ENCODE data around the gene PHLPP2. TPM values are rescaled to one million over a fixed set of nuclear protein-coding genes. Genes with fewer than 3 reads are reported as not detected.

Gene PHLPP2
- total RNA-seq, 1 experiment from 2014 or later: 13.1 TPM

DNA sequence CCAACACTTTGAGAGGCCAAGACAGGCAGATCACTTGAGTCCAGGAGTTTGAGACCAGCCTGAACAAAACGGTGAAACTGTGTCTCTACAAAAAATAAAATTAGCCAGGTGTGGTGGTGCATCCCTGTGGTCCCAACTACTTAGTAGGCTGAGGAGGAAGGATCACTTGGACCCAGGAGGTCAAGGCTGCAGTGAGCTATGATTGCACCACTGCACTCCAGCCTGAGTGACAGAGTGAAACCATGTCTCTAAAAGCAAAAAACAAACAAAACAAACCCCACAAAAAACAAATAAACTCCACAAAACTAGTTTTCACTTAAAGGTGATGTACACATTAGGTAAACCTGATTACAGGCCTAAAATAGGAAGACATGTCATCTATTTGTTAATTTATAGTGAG lies 58.2 kb downstream of the PHLPP2 start:
- no peak for DNase-seq (ENCODE audit: low read depth, low spot score)
- TF ChIP-seq TCF7L2 (IDR thresholded peaks at IDR 0.05; ENCODE audit: low read depth, low read length): no peak
- TF ChIP-seq, protein P1, sequence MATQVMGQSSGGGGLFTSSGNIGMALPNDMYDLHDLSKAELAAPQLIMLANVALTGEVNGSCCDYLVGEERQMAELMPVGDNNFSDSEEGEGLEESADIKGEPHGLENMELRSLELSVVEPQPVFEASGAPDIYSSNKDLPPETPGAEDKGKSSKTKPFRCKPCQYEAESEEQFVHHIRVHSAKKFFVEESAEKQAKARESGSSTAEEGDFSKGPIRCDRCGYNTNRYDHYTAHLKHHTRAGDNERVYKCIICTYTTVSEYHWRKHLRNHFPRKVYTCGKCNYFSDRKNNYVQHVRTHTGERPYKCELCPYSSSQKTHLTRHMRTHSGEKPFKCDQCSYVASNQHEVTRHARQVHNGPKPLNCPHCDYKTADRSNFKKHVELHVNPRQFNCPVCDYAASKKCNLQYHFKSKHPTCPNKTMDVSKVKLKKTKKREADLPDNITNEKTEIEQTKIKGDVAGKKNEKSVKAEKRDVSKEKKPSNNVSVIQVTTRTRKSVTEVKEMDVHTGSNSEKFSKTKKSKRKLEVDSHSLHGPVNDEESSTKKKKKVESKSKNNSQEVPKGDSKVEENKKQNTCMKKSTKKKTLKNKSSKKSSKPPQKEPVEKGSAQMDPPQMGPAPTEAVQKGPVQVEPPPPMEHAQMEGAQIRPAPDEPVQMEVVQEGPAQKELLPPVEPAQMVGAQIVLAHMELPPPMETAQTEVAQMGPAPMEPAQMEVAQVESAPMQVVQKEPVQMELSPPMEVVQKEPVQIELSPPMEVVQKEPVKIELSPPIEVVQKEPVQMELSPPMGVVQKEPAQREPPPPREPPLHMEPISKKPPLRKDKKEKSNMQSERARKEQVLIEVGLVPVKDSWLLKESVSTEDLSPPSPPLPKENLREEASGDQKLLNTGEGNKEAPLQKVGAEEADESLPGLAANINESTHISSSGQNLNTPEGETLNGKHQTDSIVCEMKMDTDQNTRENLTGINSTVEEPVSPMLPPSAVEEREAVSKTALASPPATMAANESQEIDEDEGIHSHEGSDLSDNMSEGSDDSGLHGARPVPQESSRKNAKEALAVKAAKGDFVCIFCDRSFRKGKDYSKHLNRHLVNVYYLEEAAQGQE (IDR thresholded peaks at IDR 0.05; ENCODE audit: insufficient read depth in 1 of 2, low read depth in 2 of 2, low read length in 1 of 2): no peak
- TF ChIP-seq, protein P2, sequence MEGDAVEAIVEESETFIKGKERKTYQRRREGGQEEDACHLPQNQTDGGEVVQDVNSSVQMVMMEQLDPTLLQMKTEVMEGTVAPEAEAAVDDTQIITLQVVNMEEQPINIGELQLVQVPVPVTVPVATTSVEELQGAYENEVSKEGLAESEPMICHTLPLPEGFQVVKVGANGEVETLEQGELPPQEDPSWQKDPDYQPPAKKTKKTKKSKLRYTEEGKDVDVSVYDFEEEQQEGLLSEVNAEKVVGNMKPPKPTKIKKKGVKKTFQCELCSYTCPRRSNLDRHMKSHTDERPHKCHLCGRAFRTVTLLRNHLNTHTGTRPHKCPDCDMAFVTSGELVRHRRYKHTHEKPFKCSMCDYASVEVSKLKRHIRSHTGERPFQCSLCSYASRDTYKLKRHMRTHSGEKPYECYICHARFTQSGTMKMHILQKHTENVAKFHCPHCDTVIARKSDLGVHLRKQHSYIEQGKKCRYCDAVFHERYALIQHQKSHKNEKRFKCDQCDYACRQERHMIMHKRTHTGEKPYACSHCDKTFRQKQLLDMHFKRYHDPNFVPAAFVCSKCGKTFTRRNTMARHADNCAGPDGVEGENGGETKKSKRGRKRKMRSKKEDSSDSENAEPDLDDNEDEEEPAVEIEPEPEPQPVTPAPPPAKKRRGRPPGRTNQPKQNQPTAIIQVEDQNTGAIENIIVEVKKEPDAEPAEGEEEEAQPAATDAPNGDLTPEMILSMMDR (IDR thresholded peaks at IDR 0.05): no peak
- TF ChIP-seq POLR2AphosphoS5 (IDR thresholded peaks at IDR 0.05; ENCODE audit: low read depth, low read length): no peak
- TF ChIP-seq SIN3A (IDR thresholded peaks at IDR 0.05; ENCODE audit: borderline replicate concordance, insufficient read depth, low read depth, low read length): no peak

DNA sequence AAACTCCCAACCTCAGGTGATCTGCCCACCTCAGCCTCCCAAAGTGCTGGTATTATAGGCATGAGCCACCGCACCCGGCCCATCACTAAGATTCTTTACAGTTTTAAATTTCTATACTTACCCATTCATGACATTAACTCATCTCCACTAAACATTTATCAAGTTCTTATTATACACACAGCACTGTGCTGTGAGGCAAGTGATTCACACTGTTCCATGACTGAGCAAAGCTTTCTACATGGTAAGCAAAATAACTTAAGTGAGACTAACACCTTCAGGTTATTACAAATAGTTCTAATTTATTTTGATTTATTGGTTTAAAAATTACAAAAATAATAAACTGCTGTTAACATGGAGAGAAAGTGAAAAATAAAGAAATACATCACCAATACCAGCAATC lies 65.0 kb downstream of the PHLPP2 start:
- DNase-seq (ENCODE audit: low read depth, low spot score) (no peak), ATAC-seq (no peak)
- H3K36me3 ChIP-seq (ENCODE audit: control insufficient read depth, insufficient read depth, low read length): peaks cover 2% of the 10 kb centered on the region
- TF ChIP-seq, protein P2 (IDR thresholded peaks at IDR 0.05): no peak
- TF ChIP-seq SIN3A (IDR thresholded peaks at IDR 0.05; ENCODE audit: borderline replicate concordance, insufficient read depth, low read depth, low read length) (no peak), POLR2AphosphoS5 (IDR thresholded peaks at IDR 0.05; ENCODE audit: low read depth, low read length) (no peak), TCF7L2 (IDR thresholded peaks at IDR 0.05; ENCODE audit: low read depth, low read length) (no peak)
- TF ChIP-seq, protein P1 (IDR thresholded peaks at IDR 0.05; ENCODE audit: insufficient read depth in 1 of 2, low read depth in 2 of 2, low read length in 1 of 2): no peak
- BruUV-seq (replicated peaks): no TSS peak
- CTCF ChIA-PET: no interaction called here
- H3K27ac ChIP-seq (ENCODE audit: low read length): no peak overlapping the region
- intact Hi-C loops (cut with micrococcal nuclease; ENCODE audit: unreplicated experiment) (no loop called here), in situ Hi-C loops (cut with HindIII; ENCODE audit: low pct_unique_long_range_greater_than_20kb, low sequenced_read_pairs) (no loop called here)
- H3K27me3 ChIP-seq (ENCODE audit: control insufficient read depth, insufficient read depth, low read length): no peaks in the 10 kb centered on the region
- no peak overlapping the region for H3K4me3 ChIP-seq (ENCODE audit: low read depth in 2 of 2, low read length in 2 of 2)
- POLR2A ChIA-PET: no interaction called here
- H3K9me3 ChIP-seq (ENCODE audit: control insufficient read depth, insufficient read depth, low read depth, low read length): no peaks in the 10 kb centered on the region
- H3K4me1 ChIP-seq (ENCODE audit: control insufficient read depth, insufficient read depth, low read length): no peaks in the 10 kb centered on the region

More for the DNA sequence above, 58.2 kb downstream of the PHLPP2 start:
- ATAC-seq: no peak
- CTCF ChIA-PET: no interaction called here
- Histone ChIP-seq H3K4me1 (ENCODE audit: control insufficient read depth, insufficient read depth, low read length) (no peaks in the 10 kb centered on the region), H3K27me3 (ENCODE audit: control insufficient read depth, insufficient read depth, low read length) (no peaks in the 10 kb centered on the region), H3K36me3 (ENCODE audit: control insufficient read depth, insufficient read depth, low read length) (peaks cover 11% of the 10 kb centered on the region), H3K4me3 (ENCODE audit: low read depth in 2 of 2, low read length in 2 of 2) (no peak overlapping the region), H3K27ac (ENCODE audit: low read length) (no peak overlapping the region), H3K9me3 (ENCODE audit: control insufficient read depth, insufficient read depth, low read depth, low read length) (no peaks in the 10 kb centered on the region)
- intact Hi-C loops (cut with micrococcal nuclease; ENCODE audit: unreplicated experiment): no loop called here
- POLR2A ChIA-PET: no interaction called here
- in situ Hi-C loops (cut with HindIII; ENCODE audit: low pct_unique_long_range_greater_than_20kb, low sequenced_read_pairs): no loop called here
- no TSS peak for BruUV-seq (replicated peaks)

Data from Panc1 (cell line).